Left ventricle myocardium inferior (tissue), 1 donor: ENCODE results near the gene SLC22A4. TPM values are rescaled to one million over a fixed set of nuclear protein-coding genes. Genes with fewer than 3 reads are reported as not detected.

Source experiments
- DNase-seq: peaks from one replicate; pipeline ENCODE4 v3.0.0-alpha.2; 2020
- H3K27ac ChIP-seq: fragments of 200-600 bp; replicated peaks from 2 replicates; pipeline ENCODE4 v1.8.0; 2021
- H3K27me3 ChIP-seq: fragments of 200-600 bp; 2 replicates; pipeline ENCODE4 v1.8.0; 2021; ENCODE audit warnings: low read depth
- H3K36me3 ChIP-seq: fragments of 200-600 bp; 2 replicates; pipeline ENCODE4 v1.8.0; 2021
- H3K4me1 ChIP-seq: fragments of 200-600 bp; 2 replicates; pipeline ENCODE4 v1.8.0; 2021
- H3K4me3 ChIP-seq: fragments of 200-600 bp; 2 replicates; pipeline ENCODE4 v1.8.0; 2021; ENCODE audit warnings: mild to moderate bottlenecking, moderate library complexity
- H3K9me3 ChIP-seq: fragments of 200-600 bp; replicated peaks from 2 replicates; pipeline ENCODE4 v1.8.0; 2021
- intact Hi-C: fragments of 100-400 bp; cut with micrococcal nuclease; formaldehyde crosslinking; loops from one replicate; pipeline ENCODE4 v1.11.0; 2022
- total RNA-seq: library from RNA; stranded (reverse); fragmentation: NEBNext Ultra II Directional; extraction: Animal tissue kit (Norgen Biotek cat#: 25700); gene quantifications from one replicate; pipeline ENCODE4 v1.2.1, GENCODE V29; 2021
- TF ChIP-seq, protein P1 (sequence below): fragments of 200-600 bp; IDR thresholded peaks from 2 replicates; pipeline ENCODE4 v1.8.0; 2021; ENCODE audit warnings: antibody characterized with exemption, mild to moderate bottlenecking, borderline replicate concordance
- donor health status: DM: no; HTN: yes; CAD: no; lungs with severe emphysema.

SLC22A4 gene
- total RNA-seq, 1 donor from 2014 or later = 2.0 TPM

- peak; percentile 46 for DNase-seq
- Histone ChIP-seq H3K4me3 (peak overlapping the region; percentile 77), H3K27me3 (no peaks in the 10 kb centered on the region), H3K27ac (peak overlapping the region; percentile 97), H3K36me3 (no peaks in the 10 kb centered on the region), H3K9me3 (no peaks in the 10 kb centered on the region), H3K4me1 (peaks cover 45% of the 10 kb centered on the region)
- TF ChIP-seq, protein P1, sequence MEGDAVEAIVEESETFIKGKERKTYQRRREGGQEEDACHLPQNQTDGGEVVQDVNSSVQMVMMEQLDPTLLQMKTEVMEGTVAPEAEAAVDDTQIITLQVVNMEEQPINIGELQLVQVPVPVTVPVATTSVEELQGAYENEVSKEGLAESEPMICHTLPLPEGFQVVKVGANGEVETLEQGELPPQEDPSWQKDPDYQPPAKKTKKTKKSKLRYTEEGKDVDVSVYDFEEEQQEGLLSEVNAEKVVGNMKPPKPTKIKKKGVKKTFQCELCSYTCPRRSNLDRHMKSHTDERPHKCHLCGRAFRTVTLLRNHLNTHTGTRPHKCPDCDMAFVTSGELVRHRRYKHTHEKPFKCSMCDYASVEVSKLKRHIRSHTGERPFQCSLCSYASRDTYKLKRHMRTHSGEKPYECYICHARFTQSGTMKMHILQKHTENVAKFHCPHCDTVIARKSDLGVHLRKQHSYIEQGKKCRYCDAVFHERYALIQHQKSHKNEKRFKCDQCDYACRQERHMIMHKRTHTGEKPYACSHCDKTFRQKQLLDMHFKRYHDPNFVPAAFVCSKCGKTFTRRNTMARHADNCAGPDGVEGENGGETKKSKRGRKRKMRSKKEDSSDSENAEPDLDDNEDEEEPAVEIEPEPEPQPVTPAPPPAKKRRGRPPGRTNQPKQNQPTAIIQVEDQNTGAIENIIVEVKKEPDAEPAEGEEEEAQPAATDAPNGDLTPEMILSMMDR = no peak
- intact Hi-C loops = no loop called here
Measured at GRCh38 chr5:132294728-132295504, 722 bp downstream of the SLC22A4 start.

- TF ChIP-seq, protein P1 = no peak
- no peak for DNase-seq
- Histone ChIP-seq H3K27me3 (no peaks in the 10 kb centered on the region), H3K36me3 (no peaks in the 10 kb centered on the region), H3K9me3 (no peaks in the 10 kb centered on the region), H3K4me1 (peaks cover 50% of the 10 kb centered on the region), H3K27ac (peak overlapping the region; percentile 97), H3K4me3 (peak overlapping the region; percentile 77)
- intact Hi-C loops = no loop called here
Measured at GRCh38 chr5:132295505-132296411, 1.6 kb downstream of the SLC22A4 start.

DNA sequence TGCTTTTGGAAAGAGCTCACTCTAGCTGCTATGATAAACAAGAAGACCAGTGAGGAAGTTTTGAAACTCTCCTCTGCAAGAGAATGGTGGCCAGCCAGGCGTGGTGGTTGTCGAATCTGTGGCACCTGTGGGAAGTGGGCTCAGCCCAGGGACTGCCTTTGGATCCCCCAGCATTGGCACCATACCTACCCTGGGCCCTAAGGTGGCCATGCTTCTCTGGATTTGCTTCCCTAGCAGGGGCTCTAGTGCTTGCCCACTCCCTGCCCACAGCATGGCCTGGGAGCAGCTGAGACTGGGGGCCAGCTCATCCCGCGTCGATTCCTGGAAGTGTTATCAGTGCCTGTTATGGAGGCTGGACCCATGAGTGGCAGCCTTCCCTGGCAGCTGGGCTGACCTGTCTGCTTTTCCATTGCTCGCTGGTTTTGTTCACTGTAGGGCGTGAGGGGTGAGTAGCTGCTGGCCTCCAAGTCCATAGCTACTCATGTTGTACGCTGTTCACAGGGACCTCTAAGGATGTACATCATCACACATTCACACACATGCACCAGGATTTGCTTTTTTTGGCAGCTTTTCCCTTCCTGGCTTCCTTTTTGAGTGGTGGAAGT is 2.3 kb downstream of the SLC22A4 start:
- Histone ChIP-seq H3K9me3 (no peaks in the 10 kb centered on the region), H3K36me3 (no peaks in the 10 kb centered on the region), H3K27ac (no peak overlapping the region), H3K4me1 (peaks cover 57% of the 10 kb centered on the region), H3K27me3 (no peaks in the 10 kb centered on the region), H3K4me3 (no peak overlapping the region)
- intact Hi-C loops = no loop called here
- DNase-seq = no peak
- TF ChIP-seq, protein P1 = no peak

DNA sequence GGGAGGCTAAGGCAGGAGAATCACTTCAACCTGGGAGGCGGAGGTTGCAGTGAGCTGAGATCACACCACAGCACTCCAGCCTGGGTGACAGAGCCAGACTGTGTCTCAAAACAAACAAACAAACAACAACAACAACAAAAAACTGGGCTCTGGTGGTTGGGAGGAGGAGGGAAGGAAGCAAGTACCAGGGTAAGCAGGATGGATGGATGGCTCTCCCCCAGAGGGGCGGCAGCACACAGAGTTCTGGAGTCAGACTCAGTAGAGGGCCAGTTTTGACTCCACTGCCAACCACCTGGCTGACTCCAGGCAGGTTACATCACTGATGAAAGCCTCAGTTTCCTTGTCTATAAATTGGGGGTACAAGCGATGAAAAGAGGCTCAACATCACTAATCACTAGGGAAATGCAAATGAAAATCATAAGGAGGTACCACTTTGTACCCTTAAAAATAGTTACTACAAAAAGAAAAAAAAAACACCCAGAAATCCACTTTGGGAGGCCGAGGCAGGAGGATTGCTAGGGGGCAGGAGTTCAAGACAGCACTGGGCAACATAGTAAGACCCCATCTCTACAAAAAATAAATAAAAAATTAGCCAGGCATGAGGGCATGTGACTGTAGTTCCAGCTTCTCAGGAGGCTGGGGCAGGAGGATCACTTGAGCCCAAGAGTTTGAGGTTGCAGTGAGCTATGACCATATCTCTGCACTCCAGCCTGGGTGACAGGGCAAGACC is 3.2 kb downstream of the SLC22A4 start:
- TF ChIP-seq, protein P1 = no peak
- Histone ChIP-seq H3K27ac (no peak overlapping the region), H3K36me3 (no peaks in the 10 kb centered on the region), H3K9me3 (no peaks in the 10 kb centered on the region), H3K27me3 (no peaks in the 10 kb centered on the region), H3K4me1 (peaks cover 66% of the 10 kb centered on the region), H3K4me3 (no peak overlapping the region)
- intact Hi-C loops = no loop called here
- DNase-seq = no peak
